HG03280 (cell line): ENCODE data around the gene RASAL3.

Experiments used
- ATAC-seq: cut with Tn5 transposase; IDR thresholded peaks from one replicate; pipeline ENCODE4 v1.9.1; 2021; ENCODE audit warnings: mild to moderate bottlenecking, moderate library complexity; ENCODE audit not compliant: unreplicated experiment

Gene RASAL3

GRCh38 chr19:15436012-15436825 lies 28.1 kb downstream of the RASAL3 start:
- ATAC-seq: no peak

GRCh38 chr19:15433519-15434069 lies 30.8 kb downstream of the RASAL3 start:
- ATAC-seq: no peak

GRCh38 chr19:15432629-15433518 lies 31.5 kb downstream of the RASAL3 start:
- ATAC-seq: peak; percentile 75

- no peak for ATAC-seq
Observed at GRCh38 chr19:15432018-15432494, 32.3 kb downstream of the RASAL3 start.

GRCh38 chr19:15431396-15432017 lies 32.8 kb downstream of the RASAL3 start:
- ATAC-seq: no peak

GRCh38 chr19:15430526-15431120 lies 33.7 kb downstream of the RASAL3 start:
- ATAC-seq: no peak

- no peak for ATAC-seq
Observed at GRCh38 chr19:15429825-15430467, 34.4 kb downstream of the RASAL3 start.

- no peak for ATAC-seq
Observed at GRCh38 chr19:15428956-15429824, 35.2 kb downstream of the RASAL3 start.

- no peak for ATAC-seq
Observed at GRCh38 chr19:15427991-15428471, 36.3 kb downstream of the RASAL3 start.

- no peak for ATAC-seq
Observed at GRCh38 chr19:15427350-15427700, 37.0 kb downstream of the RASAL3 start.

- ATAC-seq: no peak
Observed at GRCh38 chr19:15426485-15427349, 37.6 kb downstream of the RASAL3 start.

GRCh38 chr19:15425321-15425950 lies 38.9 kb downstream of the RASAL3 start:
- no peak for ATAC-seq

GRCh38 chr19:15424692-15425272 lies 39.6 kb downstream of the RASAL3 start:
- no peak for ATAC-seq

- no peak for ATAC-seq
Observed at GRCh38 chr19:15424121-15424520, 40.2 kb downstream of the RASAL3 start.

GRCh38 chr19:15423130-15423529 lies 41.2 kb downstream of the RASAL3 start:
- ATAC-seq: no peak

GRCh38 chr19:15422296-15423075 lies 41.9 kb downstream of the RASAL3 start:
- ATAC-seq: no peak
